ENCODE results near the gene MYLK. TPM values are rescaled to one million over a fixed set of nuclear protein-coding genes. Genes with fewer than 3 reads are reported as not detected.

Gene MYLK
- total RNA-seq, 2 donors from 2014 or later: 30.5 to 85.1 TPM

DNA sequence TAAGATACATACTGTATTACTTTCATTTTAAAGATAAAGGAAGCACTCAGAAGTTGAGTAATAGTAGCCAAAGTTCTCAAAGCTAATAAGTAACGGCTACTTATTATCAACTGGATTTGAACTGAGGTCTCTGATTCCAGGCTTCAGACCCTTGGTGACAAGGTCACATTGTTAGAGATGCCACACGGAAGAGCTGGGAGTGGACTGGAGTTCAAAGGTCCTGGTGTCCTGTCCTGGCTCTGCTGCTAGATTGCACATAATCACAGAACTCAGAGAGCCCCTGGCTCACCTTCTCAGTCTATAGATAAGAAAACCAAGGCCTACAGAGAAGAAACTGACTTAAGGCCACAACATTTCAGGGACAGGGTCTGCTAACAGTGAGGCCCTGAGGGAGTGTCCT, 75.3 kb downstream of the MYLK start:
- Histone ChIP-seq H3K4me3 (no peak overlapping the region), H3K4me1 (peaks cover 0 to 6% of the 10 kb centered on the region in 2 donors), H3K27ac (no peak overlapping the region), H3K27me3 (no peaks in the 10 kb centered on the region), H3K36me3 (no peaks in the 10 kb centered on the region), H3K9me3 (no peaks in the 10 kb centered on the region)
- TF ChIP-seq, protein P1, sequence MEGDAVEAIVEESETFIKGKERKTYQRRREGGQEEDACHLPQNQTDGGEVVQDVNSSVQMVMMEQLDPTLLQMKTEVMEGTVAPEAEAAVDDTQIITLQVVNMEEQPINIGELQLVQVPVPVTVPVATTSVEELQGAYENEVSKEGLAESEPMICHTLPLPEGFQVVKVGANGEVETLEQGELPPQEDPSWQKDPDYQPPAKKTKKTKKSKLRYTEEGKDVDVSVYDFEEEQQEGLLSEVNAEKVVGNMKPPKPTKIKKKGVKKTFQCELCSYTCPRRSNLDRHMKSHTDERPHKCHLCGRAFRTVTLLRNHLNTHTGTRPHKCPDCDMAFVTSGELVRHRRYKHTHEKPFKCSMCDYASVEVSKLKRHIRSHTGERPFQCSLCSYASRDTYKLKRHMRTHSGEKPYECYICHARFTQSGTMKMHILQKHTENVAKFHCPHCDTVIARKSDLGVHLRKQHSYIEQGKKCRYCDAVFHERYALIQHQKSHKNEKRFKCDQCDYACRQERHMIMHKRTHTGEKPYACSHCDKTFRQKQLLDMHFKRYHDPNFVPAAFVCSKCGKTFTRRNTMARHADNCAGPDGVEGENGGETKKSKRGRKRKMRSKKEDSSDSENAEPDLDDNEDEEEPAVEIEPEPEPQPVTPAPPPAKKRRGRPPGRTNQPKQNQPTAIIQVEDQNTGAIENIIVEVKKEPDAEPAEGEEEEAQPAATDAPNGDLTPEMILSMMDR (IDR thresholded peaks at IDR 0.05): no peak
- DNase-seq (ENCODE audit: low spot score): no peak

DNA sequence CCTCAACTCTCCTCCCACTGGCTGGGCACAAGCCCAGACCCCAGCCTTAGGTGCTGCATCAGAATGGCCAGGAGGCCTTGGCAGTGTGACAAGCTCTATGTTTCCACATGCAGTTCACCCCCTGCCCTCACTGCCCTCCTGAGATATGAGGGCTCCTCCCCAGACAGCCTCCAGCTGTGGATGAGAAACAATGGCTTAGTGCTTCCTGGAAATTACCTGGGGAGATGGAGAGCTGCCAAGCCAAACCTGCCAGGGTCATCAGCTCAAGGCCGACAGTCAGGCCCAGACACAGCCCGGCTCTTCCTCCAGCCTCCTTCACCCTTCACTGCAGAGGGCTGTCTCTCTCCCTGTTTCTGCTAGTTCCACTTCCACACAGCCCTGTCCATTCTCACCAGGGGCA, 76.3 kb downstream of the MYLK start:
- Histone ChIP-seq H3K36me3 (no peaks in the 10 kb centered on the region), H3K4me1 (peaks cover 0 to 2% of the 10 kb centered on the region in 2 donors), H3K27me3 (no peaks in the 10 kb centered on the region), H3K27ac (no peak overlapping the region), H3K9me3 (no peaks in the 10 kb centered on the region), H3K4me3 (no peak overlapping the region)
- no peak for DNase-seq (ENCODE audit: low spot score)
- TF ChIP-seq, protein P1 (IDR thresholded peaks at IDR 0.05): no peak

DNA sequence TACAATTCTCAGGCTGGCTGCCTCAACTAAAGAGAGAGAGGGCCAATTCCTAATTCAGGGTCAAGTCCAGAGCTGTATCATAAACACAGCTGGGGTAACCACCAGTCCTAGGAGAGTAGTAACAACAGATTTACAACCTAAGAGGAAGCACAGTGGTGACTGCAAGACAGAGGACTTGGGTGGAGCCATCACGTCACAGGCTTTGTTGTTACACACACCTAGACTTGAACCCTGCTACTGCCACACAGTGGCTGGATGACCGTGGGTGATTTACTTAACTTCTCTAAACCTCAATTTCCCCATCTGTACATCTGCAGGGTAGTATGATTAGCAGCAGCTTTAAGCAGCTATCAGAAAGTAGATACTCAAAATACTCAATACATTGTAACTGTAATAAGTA, 78.6 kb downstream of the MYLK start:
- H3K4me1 ChIP-seq: no peaks in the 10 kb centered on the region
- H3K27me3 ChIP-seq: no peaks in the 10 kb centered on the region
- no peak for DNase-seq (ENCODE audit: low spot score)
- H3K9me3 ChIP-seq: no peaks in the 10 kb centered on the region
- no peak overlapping the region for H3K4me3 ChIP-seq
- no peaks in the 10 kb centered on the region for H3K36me3 ChIP-seq
- TF ChIP-seq, protein P1 (IDR thresholded peaks at IDR 0.05): no peak
- H3K27ac ChIP-seq: no peak overlapping the region

DNA sequence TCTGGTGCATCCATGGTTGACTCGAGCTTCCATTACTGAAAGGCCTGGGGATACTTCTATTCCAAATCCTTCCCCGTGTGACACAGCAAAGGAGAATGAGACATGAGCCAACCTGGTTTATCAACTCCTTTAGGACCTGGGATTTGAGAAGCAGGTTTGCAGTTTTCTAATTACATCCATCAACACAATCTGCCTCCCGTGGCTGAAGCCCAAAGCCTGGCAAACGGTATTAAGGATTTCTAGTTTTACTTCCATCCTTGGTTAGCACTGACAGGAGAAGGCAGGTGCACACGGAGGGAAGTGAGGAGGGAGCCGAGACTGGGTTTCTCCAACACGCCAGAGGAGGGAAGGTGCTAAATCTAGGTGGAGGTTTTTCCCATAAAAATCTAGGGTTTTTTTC, 79.0 kb downstream of the MYLK start:
- DNase-seq (ENCODE audit: low spot score): no peak
- Histone ChIP-seq H3K27ac (no peak overlapping the region), H3K4me3 (no peak overlapping the region), H3K36me3 (no peaks in the 10 kb centered on the region), H3K27me3 (no peaks in the 10 kb centered on the region), H3K9me3 (no peaks in the 10 kb centered on the region), H3K4me1 (peaks cover 0 to 3% of the 10 kb centered on the region in 2 donors)
- TF ChIP-seq, protein P1 (IDR thresholded peaks at IDR 0.05): no peak

DNA sequence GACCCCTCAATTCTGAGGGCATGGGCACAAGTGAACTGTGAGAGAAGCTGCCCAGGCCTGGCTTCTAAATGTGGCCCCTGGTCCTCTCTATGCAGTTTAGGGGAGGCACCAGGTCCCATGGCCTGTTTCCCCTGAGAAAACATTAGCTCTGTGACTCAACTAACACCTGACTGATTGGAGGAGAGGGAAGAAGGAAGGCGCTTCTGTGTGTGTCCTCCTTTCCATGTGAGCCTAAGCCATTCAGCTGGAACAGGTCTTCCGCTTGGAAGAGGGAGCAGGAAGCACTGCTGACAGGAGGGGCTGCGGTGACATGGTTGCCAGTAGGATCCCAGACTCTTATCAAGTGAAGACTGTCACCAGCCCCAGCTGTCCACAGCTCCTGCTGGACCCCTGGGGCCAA, 79.5 kb downstream of the MYLK start:
- H3K27ac ChIP-seq: no peak overlapping the region
- TF ChIP-seq, protein P1 (IDR thresholded peaks at IDR 0.05): no peak
- H3K9me3 ChIP-seq: no peaks in the 10 kb centered on the region
- no peak overlapping the region for H3K4me3 ChIP-seq
- H3K4me1 ChIP-seq: peaks cover 0 to 7% of the 10 kb centered on the region in 2 donors
- H3K36me3 ChIP-seq: no peaks in the 10 kb centered on the region
- no peak for DNase-seq (ENCODE audit: low spot score)
- H3K27me3 ChIP-seq: no peaks in the 10 kb centered on the region

DNA sequence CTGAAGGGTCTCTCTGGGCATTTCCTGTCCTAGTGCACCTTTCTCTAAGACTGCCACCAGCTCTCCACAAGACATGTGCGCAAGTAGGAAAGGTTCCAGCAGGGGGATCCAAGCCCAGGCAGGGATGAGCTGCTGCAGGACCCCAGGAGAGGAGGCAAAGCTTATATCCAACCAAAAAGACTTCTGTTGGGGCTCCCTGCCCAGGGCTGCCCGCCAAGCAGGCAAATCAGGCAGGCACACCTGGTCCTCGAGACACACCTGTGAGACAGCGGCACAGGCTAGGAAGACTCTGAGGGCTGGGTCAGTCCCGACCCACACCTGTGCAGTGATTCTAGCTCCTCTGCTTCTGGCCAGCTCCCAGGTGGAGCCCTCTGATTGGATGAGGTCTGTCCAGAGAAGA, 80.6 kb downstream of the MYLK start:
- no peak for DNase-seq (ENCODE audit: low spot score)
- H3K27me3 ChIP-seq: no peaks in the 10 kb centered on the region
- H3K4me1 ChIP-seq: peaks cover 0 to 10% of the 10 kb centered on the region in 2 donors
- no peak overlapping the region for H3K4me3 ChIP-seq
- TF ChIP-seq, protein P1 (IDR thresholded peaks at IDR 0.05): no peak
- no peaks in the 10 kb centered on the region for H3K9me3 ChIP-seq
- H3K27ac ChIP-seq: no peak overlapping the region
- no peaks in the 10 kb centered on the region for H3K36me3 ChIP-seq
